SU-DHL-6 (cell line): ENCODE measurements around the gene GET4.
"Not testable (repeated sequence)": the region's sequence is repeated elsewhere in the genome, so short reads cannot be mapped to it uniquely, and the experiment has no call there.

Source experiments
- H2AFZ ChIP-seq: fragments of 200-600 bp; sonication (generic); 2 replicates; pipeline ENCODE4 v1.6.1; 2014; ENCODE audit warnings: low read depth, mild to moderate bottlenecking, moderate library complexity, mixed read lengths, antibody characterized with exemption, low read length; ENCODE audit not compliant: severe bottlenecking
- H3F3A ChIP-seq: fragments of 200-600 bp; shearing (Covaris generic); 2 replicates; pipeline ENCODE4 v1.6.0; 2016; ENCODE audit warnings: antibody characterized with exemption, mild to moderate bottlenecking; ENCODE audit not compliant: insufficient read depth
- H3K27ac ChIP-seq: fragments of 200-600 bp; sonication (generic); 2 replicates; pipeline ENCODE4 v1.5.1; 2016; ENCODE audit warnings: low read depth, mild to moderate bottlenecking, low read length, moderate library complexity, mixed read lengths
- H3K27me3 ChIP-seq: fragments of 200-600 bp; sonication (generic), shearing (Covaris generic); 2 replicates; pipeline ENCODE4 v1.6.0; 2014; ENCODE audit warnings: mild to moderate bottlenecking, low read length
- H3K36me3 ChIP-seq: fragments of 200-600 bp; sonication (generic); 2 replicates; pipeline ENCODE4 v1.6.1; 2014; ENCODE audit warnings: mild to moderate bottlenecking, low read length, mixed read lengths
- H3K4me2 ChIP-seq: fragments of 300-600, 200-600 bp; shearing (Covaris generic), sonication (generic); 2 replicates; pipeline ENCODE4 v1.6.0; 2014; ENCODE audit warnings: low read length, low read depth, mild to moderate bottlenecking; ENCODE audit not compliant: poor library complexity, severe bottlenecking
- H3K4me3 ChIP-seq: fragments of 200-600 bp; sonication (generic); 2 replicates; pipeline ENCODE4 v1.5.1; 2014; ENCODE audit warnings: antibody characterized with exemption, low read length, mild to moderate bottlenecking, mixed read lengths; ENCODE audit not compliant: insufficient read depth, poor library complexity, severe bottlenecking
- H3K79me2 ChIP-seq: fragments of 200-600 bp; sonication (generic); 2 replicates; pipeline ENCODE4 v1.6.1; 2014; ENCODE audit warnings: mild to moderate bottlenecking, low read length, moderate library complexity; ENCODE audit not compliant: insufficient read depth
- H3K9ac ChIP-seq: fragments of 200-600 bp; sonication (generic); 2 replicates; pipeline ENCODE4 v1.7.0; 2014; ENCODE audit warnings: mild to moderate bottlenecking, low read length
- H3K9me2 ChIP-seq: fragments of 200-600 bp; sonication (generic); replicated peaks from 2 replicates; pipeline ENCODE4 v1.6.1; 2014; ENCODE audit warnings: low read length; ENCODE audit not compliant: insufficient read depth
- H3K9me3 ChIP-seq: fragments of 200-600 bp; sonication (generic); 2 replicates; pipeline ENCODE4 v1.6.1; 2014; ENCODE audit warnings: low read length, mixed read lengths; ENCODE audit not compliant: insufficient read depth
- H4K20me1 ChIP-seq: fragments of 200-600 bp; sonication (generic); 2 replicates; pipeline ENCODE4 v1.6.1; 2014; ENCODE audit warnings: low read depth, mild to moderate bottlenecking, antibody characterized with exemption, low read length, moderate library complexity, mixed read lengths
- EZH2phosphoT487 ChIP-seq: fragments of 200-600 bp; sonication (generic), shearing (Covaris generic); conservative IDR thresholded peaks from 2 replicates; pipeline ENCODE4 v1.6.1; 2018; ENCODE audit warnings: mild to moderate bottlenecking, antibody characterized with exemption, low read length, moderate library complexity, mixed read lengths
- TF ChIP-seq, protein P1 (sequence below): fragments of 200-600 bp; sonication (generic); IDR thresholded peaks from one replicate; pipeline ENCODE4 v1.5.1; 2017; ENCODE audit warnings: antibody characterized with exemption, mild to moderate bottlenecking, low read length, moderate library complexity; ENCODE audit not compliant: insufficient read depth, poor library complexity, severe bottlenecking

Gene GET4

DNA sequence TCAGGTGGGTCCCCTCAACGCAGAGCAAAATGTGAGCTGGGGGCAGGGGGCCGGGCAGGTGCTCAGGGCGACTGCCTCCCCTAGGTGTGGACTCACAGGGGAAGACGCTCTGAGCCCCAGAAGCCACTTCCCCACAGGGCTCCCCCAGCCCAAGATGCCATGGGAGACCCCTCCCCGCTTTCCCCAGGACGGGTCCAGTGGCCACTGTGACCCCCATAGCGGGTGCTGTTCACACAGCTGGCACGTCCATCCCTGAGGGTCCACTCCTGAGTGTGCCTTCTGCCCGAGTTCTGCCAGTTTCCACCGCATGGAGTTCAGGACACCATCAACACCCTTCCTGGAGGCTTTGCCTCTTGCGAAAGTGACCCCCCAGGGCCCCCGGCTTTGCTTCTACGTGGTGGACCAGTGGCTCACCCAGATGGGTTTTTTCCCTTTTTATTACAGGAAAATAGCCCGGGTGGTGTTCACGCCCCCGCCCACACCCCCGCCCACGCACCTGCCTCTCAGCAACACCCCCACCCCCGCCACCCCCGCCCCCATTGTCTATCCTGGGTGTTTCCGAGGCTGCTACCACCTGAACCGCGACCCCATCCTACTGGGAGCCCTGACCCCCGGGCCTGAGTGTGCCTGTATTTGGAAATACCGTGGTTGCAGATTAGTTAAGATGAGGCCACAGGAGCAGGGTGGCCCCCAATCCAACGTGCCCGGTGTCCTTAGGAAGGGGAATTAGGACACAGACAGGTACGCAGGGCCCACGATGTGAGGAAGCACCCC is 46.2 kb downstream of the GET4 start:
- H3K9ac ChIP-seq = peak overlapping the region; percentile 22; the same call in 1 of the 2 replicates
- H3K4me2 ChIP-seq = peak overlapping the region; percentile 22
- no peak overlapping the region for H3K27ac ChIP-seq

DNA sequence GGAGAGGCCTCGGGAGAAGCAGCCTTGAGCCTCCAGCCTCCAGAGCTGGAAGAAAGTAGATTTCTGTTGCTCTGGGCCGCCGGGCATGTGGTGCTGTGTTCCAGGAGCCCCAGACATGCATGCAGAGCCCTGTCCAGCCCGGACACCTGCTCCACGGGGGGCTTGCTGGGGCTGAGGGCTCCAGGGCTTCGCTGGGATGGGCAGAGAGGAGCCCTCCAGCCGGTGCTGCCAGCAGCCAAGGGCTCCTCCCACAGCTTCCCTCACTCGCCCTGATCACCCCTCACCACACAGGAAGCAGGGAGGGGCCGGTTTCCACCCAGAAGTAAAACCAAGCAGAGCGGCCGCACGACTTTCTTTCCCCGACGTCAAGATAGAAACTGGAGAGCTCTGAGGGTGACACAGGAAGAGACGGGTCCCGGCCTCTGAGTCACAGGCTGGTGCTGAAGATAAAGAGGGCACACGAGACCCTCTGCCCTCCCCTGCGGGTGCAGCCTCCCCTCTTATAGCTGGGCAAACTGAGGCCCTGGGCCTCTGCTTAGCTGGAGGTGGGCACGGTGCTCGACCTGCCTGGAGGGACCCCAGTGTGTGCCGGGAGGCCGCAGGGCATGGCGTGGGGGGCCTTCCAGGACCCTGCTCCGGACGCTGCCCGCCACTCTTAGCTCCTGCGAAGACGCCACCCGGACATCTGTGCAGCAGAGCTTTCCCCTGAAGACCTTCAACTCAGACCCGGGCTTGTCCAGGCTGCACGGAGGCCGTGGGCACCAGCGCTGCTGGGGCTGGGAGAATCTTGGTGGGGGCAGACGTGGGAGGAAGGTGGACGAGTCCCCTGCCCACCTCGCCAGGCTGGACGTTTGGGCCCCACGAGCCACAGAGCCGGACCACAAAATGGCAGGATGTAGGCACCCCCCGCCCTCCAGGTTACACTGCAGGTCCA is 47.0 kb downstream of the GET4 start:
- Histone ChIP-seq H3K9ac (peak overlapping the region; percentile 22; the same call in 1 of the 2 replicates), H3K79me2 (no peaks in the 10 kb centered on the region), H3K36me3 (no peaks in the 10 kb centered on the region), H3K27ac (no peak overlapping the region), H3K4me2 (peak overlapping the region; percentile 22), H3K9me2 (no peaks in the 10 kb centered on the region), H3K9me3 (no peaks in the 10 kb centered on the region), H2AFZ (peak overlapping the region; percentile 7), H4K20me1 (no peaks in the 10 kb centered on the region), H3K4me3 (no peak overlapping the region), H3K27me3 (no peaks in the 10 kb centered on the region), H3F3A (no peaks in the 10 kb centered on the region)
- TF ChIP-seq, protein P1, sequence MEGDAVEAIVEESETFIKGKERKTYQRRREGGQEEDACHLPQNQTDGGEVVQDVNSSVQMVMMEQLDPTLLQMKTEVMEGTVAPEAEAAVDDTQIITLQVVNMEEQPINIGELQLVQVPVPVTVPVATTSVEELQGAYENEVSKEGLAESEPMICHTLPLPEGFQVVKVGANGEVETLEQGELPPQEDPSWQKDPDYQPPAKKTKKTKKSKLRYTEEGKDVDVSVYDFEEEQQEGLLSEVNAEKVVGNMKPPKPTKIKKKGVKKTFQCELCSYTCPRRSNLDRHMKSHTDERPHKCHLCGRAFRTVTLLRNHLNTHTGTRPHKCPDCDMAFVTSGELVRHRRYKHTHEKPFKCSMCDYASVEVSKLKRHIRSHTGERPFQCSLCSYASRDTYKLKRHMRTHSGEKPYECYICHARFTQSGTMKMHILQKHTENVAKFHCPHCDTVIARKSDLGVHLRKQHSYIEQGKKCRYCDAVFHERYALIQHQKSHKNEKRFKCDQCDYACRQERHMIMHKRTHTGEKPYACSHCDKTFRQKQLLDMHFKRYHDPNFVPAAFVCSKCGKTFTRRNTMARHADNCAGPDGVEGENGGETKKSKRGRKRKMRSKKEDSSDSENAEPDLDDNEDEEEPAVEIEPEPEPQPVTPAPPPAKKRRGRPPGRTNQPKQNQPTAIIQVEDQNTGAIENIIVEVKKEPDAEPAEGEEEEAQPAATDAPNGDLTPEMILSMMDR = no peak

More for the DNA sequence above, 46.2 kb downstream of the GET4 start:
- H3F3A ChIP-seq = no peaks in the 10 kb centered on the region
- H2AFZ ChIP-seq = no peak overlapping the region
- H3K9me3 ChIP-seq = no peaks in the 10 kb centered on the region
- no peaks in the 10 kb centered on the region for H3K27me3 ChIP-seq
- TF ChIP-seq, protein P1 = no peak
- no peak for TF ChIP-seq EZH2phosphoT487
- no peaks in the 10 kb centered on the region for H3K9me2 ChIP-seq
- H3K36me3 ChIP-seq = no peaks in the 10 kb centered on the region
- no peaks in the 10 kb centered on the region for H3K79me2 ChIP-seq
- H4K20me1 ChIP-seq = no peaks in the 10 kb centered on the region
- no peak overlapping the region for H3K4me3 ChIP-seq

DNA sequence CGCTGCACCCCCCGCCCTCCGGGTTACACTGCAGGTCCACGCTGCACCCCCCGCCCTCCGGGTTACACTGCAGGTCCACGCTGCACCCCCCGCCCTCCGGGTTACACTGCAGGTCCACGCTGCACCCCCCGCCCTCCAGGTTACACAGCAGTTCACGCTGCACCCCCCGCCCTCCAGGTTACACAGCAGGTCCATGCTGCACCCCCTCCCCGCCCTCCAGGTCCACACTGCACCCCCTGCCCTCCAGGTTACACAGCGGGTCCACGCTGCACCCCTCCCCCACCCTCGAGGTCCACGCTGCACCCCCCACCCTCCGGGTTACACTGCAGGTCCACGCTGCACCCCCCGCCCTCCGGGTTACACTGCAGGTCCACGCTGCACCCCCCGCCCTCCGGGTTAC is 47.7 kb downstream of the GET4 start:
- H3K9me3 ChIP-seq, H3K36me3 ChIP-seq, H3K27ac ChIP-seq, H3K4me3 ChIP-seq, H3K9me2 ChIP-seq, H3K4me2 ChIP-seq, H3K9ac ChIP-seq, H4K20me1 ChIP-seq, H3F3A ChIP-seq, H3K79me2 ChIP-seq, H3K27me3 ChIP-seq, H2AFZ ChIP-seq: not testable (repeated sequence)
